Mesenteric fat pad (tissue), 1 donor: ENCODE results near the gene TRABD2B. TPM values are rescaled to one million over a fixed set of nuclear protein-coding genes. Genes with fewer than 3 reads are reported as not detected.

Source experiments
- DNase-seq: peaks from one replicate; pipeline ENCODE4 v3.0.0-alpha.2; 2020; ENCODE audit warnings: low spot score
- total RNA-seq: library from RNA; stranded (reverse); fragmentation: NEBNext Ultra II Directional; extraction: Animal tissue kit (Norgen Biotek cat#: 25700); gene quantifications from one replicate; pipeline ENCODE4 v1.2.1, GENCODE V29; 2021
- donor health status: DM: yes; HTN: yes; CAD: no.

TRABD2B gene
- total RNA-seq, 1 donor from 2014 or later, result 2.3 TPM

DNA sequence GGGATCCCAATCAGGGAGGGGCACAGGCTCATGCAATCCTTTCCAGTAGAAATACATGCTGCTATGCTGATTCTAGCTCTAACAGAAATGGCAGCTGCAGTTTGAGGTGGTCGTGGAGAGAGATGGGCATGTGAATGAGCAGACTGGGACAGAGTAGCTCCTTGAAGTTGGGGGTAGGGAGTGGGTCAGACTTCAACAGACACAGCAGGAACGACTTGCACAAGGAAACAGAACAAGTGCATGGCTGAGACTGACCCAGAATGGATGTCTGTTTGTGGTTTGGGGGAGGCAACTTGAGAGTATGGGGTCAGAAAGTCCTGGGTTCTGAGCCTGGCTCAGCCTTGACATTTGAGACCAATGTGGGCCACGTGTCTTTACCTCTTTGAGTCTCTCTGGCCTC, 25.1 kb upstream of the TRABD2B start:
- peak; percentile 33 for DNase-seq

DNA sequence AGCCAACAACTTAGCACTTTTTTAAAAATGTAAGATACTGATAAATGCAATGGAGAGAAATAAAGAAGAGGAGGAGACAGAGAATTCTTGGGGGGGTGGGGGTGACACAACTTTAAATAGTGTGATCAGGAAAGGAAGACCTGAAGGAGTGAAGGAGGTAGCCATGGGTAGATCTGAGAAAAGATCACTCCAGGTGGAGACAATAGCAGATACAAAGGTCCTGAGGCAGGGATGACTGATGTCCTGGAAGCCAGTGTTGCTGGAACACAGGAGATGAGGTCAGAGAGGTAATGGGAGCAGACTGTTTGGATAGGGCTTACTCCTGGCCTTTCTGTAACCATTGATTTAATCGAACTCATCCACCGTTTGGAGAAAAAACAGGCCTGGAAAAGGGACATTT, 24.6 kb upstream of the TRABD2B start:
- peak; percentile 8 for DNase-seq

GRCh38 chr1:48019714-48020315, 22.6 kb upstream of the TRABD2B start:
- peak; percentile 87 for DNase-seq

GRCh38 chr1:48018799-48019198, 21.6 kb upstream of the TRABD2B start:
- DNase-seq, result peak; percentile 67

DNA sequence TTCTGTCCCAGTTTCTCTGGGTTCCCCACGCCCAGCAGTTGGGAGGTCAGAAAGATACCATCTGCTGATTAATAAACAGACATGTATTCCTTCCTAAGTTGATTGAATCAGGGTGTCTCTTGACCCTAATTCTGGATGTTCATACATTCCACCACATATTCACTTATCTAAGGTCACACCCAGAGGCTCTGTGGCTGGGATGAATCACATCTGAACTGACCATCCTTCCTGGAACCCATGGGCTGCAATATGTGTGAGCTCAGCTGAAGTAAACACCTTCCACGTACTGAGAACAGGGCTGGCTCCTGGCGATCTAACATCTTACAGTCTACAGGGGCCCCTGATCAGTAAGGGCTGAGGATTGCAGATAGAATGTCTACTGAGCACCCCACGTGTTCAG, 20.5 kb upstream of the TRABD2B start:
- DNase-seq, result peak; percentile 33

DNA sequence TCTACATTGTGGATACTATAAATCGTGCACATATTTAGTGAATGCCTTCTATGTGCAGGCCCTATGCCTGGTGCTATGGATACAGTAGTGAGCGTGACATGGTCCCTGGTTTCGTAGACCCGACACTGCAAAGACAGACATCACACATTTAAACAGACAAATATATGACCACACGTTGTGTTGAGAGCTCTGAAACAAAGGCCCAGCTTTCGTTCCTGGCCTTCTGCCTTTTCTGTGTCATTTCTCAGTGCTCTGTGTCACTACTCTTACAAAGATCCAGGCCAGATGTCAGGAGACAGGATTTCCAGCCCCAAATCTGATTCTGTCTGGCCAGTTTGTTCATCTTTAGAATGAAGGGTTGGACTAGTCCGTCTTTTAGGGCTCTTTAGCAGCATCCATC, 19.3 kb upstream of the TRABD2B start:
- DNase-seq, result peak; percentile 30

GRCh38 chr1:48013270-48013669, 16.1 kb upstream of the TRABD2B start:
- DNase-seq, result no peak

DNA sequence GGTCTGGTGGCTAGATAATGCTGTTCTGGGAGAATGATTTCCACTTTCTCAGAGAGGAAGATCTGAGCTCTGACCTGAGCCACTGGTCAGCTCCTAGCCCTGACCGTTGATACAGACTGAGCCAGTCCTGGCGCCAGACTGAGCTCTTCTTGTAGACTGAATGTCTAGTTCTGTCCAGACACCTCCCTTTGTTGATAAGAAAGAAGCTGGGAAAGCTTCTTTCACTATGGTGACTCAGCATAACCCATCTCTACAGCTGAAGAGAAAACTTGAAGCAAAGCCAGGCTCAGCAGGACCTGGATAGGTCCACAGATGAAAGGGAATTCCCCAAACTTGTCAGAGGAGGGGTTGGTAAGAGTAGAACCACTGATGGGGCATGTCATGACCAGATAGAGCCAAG, 9.9 kb upstream of the TRABD2B start:
- no peak for DNase-seq

GRCh38 chr1:48006264-48006663, 9.1 kb upstream of the TRABD2B start:
- no peak for DNase-seq

GRCh38 chr1:48005253-48006117, 8.3 kb upstream of the TRABD2B start:
- DNase-seq, result no peak

- DNase-seq, result no peak
Measured at GRCh38 chr1:48003741-48004531, 6.8 kb upstream of the TRABD2B start.

DNA sequence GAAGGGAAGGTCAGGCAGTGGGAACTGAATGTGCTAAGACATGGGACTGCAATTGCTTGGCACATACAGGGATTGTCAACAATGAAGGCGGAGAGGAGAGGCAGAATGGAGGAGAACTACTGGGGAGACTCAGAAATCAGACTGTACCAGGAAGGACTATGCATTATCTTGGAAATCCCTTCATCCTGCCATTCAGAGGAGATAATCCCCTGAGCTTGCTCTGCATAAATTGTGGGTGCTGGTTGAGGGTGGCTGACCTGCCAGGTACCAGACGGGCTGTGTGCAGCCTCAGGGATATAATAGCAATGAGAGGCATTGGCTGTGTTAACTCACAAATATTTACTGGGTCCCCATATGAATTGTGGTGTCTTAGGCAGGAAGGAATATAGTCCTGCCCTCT, 5.0 kb upstream of the TRABD2B start:
- DNase-seq, result no peak

DNA sequence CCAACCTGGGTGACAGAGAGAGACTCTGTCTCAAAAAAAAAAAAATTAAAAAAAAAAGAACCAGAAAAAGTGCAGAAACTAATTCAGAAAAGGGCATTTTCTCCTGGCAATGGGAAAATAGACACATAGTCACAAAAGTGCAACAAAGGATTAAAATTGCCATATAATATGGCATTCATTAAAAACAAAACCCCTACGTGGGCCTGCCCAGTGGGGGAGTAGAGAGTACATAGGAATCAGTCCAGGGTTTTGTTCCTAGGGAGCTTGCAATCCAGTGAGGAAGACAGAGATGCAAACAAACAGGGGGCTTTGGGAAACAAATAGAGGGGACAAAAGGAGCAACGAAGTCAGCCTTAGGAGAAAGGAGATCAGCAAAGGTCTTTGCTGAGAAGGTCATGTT, 4.5 kb upstream of the TRABD2B start:
- DNase-seq, result no peak

- DNase-seq, result no peak
Measured at GRCh38 chr1:48000883-48001282, 3.7 kb upstream of the TRABD2B start.

GRCh38 chr1:47999097-47999496, 1.9 kb upstream of the TRABD2B start:
- no peak for DNase-seq

- no peak for DNase-seq
Measured at GRCh38 chr1:47998396-47998990, 1.3 kb upstream of the TRABD2B start.

DNA sequence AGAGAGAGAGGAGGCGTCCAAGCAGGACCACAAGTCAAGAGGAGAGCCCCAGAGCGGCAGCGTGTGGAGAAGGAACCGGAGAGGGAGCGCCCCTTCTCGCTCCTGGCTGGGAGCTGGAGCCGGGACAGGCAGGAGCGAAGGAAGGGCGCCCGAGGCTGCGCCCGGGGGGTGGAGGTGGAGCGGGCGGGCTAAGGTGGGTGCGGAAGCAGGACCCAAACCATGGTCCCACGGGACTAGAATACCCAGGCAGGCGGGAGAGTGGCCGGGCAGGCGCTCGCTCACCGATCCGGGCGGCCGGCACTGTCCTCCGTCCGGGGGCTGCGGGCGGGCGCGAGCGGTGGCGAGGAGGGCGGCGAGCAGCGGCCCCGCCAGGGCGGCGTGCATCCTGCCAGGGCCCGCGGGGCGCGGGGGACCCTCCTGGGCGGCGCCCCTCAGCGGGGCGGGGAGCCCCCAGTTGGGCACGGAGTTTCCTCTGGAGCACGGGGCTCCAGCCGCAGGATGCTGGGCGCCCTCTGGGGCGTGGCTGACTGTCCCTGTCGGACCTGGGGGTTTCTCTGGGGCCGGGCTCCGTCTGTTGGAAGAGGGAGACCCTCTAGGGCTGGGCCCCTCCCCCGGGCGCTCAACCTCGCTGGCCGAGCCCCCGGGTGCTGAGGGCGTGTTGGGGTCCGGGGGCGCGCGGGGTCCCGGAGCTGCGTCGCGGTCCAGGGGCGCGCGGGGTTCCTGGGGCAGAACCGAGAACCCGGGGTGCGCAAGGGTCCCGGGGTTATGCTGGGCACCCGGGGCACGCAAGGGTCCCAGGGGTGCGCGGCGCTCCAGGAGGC, 569 bp downstream of the TRABD2B start:
- no peak for DNase-seq

DNA sequence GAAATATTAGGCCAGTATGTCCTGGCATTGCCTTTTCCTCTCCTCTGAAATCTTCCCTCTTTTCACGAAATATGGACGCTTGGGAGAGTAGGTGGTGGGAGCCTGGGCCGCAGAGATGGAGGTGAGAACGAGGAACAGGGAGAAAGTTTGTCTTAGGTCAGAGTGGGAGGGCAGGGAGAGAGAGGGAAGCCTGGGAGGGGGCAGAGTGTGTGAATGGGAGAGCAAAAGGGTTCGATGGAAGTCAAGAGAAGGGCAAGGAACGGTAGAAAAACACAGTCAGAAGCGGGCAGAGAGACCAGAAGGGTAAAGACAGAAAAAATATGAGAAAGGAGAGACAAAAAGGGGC, 1.2 kb downstream of the TRABD2B start:
- DNase-seq, result no peak

DNA sequence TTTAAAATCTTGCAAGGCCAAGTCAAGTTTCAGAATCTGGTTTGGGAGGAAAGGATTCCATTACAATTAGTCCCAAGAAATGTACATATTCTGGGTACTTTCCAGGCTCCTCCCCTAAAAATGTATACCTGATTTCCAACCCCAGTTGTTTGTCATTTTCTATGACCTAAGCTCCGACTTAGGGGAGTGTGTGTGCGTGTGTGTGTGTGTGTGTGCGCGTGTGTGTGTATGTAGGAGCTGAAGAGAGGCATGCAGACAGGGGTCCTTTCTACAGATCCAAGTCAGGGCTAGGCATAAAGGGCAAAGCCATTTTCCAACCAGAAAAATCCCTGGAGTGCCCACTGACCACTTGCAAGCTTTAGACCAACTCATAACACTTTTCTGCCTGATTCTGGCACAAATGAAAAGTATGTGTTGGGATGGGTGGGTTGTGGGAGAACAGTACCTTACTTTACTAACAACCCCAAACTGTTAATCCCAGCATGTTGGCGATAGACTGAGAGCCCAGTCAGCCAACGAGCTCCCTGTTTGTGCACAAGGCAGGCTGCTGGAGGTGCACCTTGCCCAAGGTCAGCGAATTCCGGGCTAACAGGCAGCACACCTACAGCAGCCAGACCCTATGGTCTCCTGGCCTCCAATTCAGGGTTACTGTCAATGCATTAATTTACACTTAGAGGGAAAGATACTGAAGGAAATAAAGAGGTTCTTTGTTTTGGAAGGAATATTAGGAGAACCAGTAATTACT, 1.7 kb downstream of the TRABD2B start:
- DNase-seq, result no peak
